Pancreas (tissue), 10 donors: ENCODE data around the gene POU2F2. TPM values are rescaled to one million over a fixed set of nuclear protein-coding genes. Genes with fewer than 3 reads are reported as not detected.

ENCODE experiments used
- ATAC-seq, 4 donors: fragments of 200-7000 bp; cut with Tn5 transposase; one replicate each; pipeline versions ENCODE4 v1.8.0 to v1.9.1; 2020; ENCODE audit warnings: mild to moderate bottlenecking in 4 of 4, moderate library complexity in 4 of 4
- DNase-seq, 6 donors: peaks; one replicate each; pipeline ENCODE4 v3.0.0-alpha.2; 2020
- FAIRE-seq: peaks from 2 replicates; lab custom pipeline; 2012; peaks lifted over from hg19 to GRCh38; lab: Jason Lieb, UNC
- H3K27ac ChIP-seq, 4 donors: fragments of 200-600 bp; sonication (generic); 1 replicate in 3 of 4; 2 replicates in 1 of 4; pipeline versions ENCODE4 v1.5.0 to v1.8.0; 2020
- H3K27me3 ChIP-seq, 4 donors: fragments of 200-600 bp; one replicate each; pipeline ENCODE4 v1.8.0; 2021
- H3K36me3 ChIP-seq, 3 donors: fragments of 200-600 bp; sonication (generic) in 1 of 3; one replicate each; pipeline versions ENCODE4 v1.5.0 to v1.8.0; 2020 to 2021
- H3K4me1 ChIP-seq, 3 donors: fragments of 200-600 bp; one replicate each; pipeline ENCODE4 v1.8.0; 2021
- H3K4me3 ChIP-seq, 4 donors: fragments of 200-600 bp; sonication (generic) in 2 of 4; one replicate each; pipeline versions ENCODE4 v1.5.0 to v1.8.0; 2020 to 2021
- H3K9me3 ChIP-seq, 4 donors: fragments of 200-600 bp; one replicate each; pipeline ENCODE4 v1.8.0; 2021
- CTCF ChIP-seq, 4 donors: fragments of 200-600 bp; sonication (generic) in 3 of 4; IDR thresholded peaks; one replicate each; pipeline versions ENCODE4 v1.5.0 to v1.8.0; 2021; ENCODE audit warnings: antibody characterized with exemption in 4 of 4
- WGBS, 2 donors: extraction: QIAGEN DNeasy Blood & Tissue Kit; methylation state at CpG; one replicate each; pipeline ENCODE4 v1.1.7; 2013; 5-methylcytosine and 5-hydroxymethylcytosine counted together
- intact Hi-C, 3 donors: fragments of 100-400 bp; cut with DNase I; formaldehyde crosslinking; loops; one replicate each; pipeline versions ENCODE4 v1.11.1 to v1.14.2; 2022
- polyA plus RNA-seq, 2 donors: library from polyadenylated mRNA; stranded (reverse); fragments of 200-250 nt; gene quantifications; one replicate each; pipeline ENCODE4 v1.2.3, GENCODE V29; 2013
- total RNA-seq, 6 donors: library from RNA; stranded (reverse); fragmentation: NEBNext Ultra II Directional in 4 of 6; extraction: Animal tissue kit (Norgen Biotek cat#: 25700) in 4 of 6; gene quantifications; one replicate each; pipeline versions ENCODE4 v1.2.1 to v1.2.4, GENCODE V29; 2021 to 2023
- donor health status: healthy with polysubstance abuse.
- donor health status: DM: no; HTN: no; CAD: no; lungs with moderate emphysema.
- donor health status: DM: no; HTN: no; CAD: no.
- donor health status: control.
- donor health status: control.
- donor health status: Bipolar disorder and iron deficiency.
- donor health status: DM: yes; HTN: yes; CAD: no.
- donor health status: DM: no; HTN: no; CAD: no.
- donor health status: DM: no; HTN: no; CAD: no.
- donor health status: DM: yes; HTN: yes; CAD: no.

POU2F2 gene
- total and polyA plus RNA-seq, 8 donors: 0.56 to 5.6 (median 1.3) TPM

- no peak for ATAC-seq
- no peaks in the 10 kb centered on the region for H3K9me3 ChIP-seq
- no peak overlapping the region for H3K27ac ChIP-seq
- H3K4me3 ChIP-seq: no peak overlapping the region
- intact Hi-C loops: loop anchor here (5.0 to 10.0 kb wide), 3 partner anchors 48 to 160 kb away; no protein-coding TSS in a partner anchor
- TF ChIP-seq CTCF (IDR thresholded peaks at IDR 0.05): no peak
- no peaks in the 10 kb centered on the region for H3K36me3 ChIP-seq
- 75 to 81% methylated on average over 24 to 26 of the region's 26 CpGs for WGBS, 2 donors
- DNase-seq: no peak
- peaks cover 0 to 6% (median 0%) of the 10 kb centered on the region in 4 donors for H3K27me3 ChIP-seq
- H3K4me1 ChIP-seq: no peaks in the 10 kb centered on the region
- FAIRE-seq: no peak
Observed at GRCh38 chr19:42134535-42135070, 2.4 kb upstream of the POU2F2 start.

GRCh38 chr19:42132851-42133528 lies 744 bp upstream of the POU2F2 start:
- Histone ChIP-seq H3K4me1 (no peaks in the 10 kb centered on the region), H3K4me3 (peak overlapping the region in 2 of 4 donors; percentile 21 to 29), H3K9me3 (no peaks in the 10 kb centered on the region), H3K27ac (no peak overlapping the region), H3K36me3 (no peaks in the 10 kb centered on the region), H3K27me3 (peaks cover 0 to 6% (median 0%) of the 10 kb centered on the region in 4 donors)
- ATAC-seq (peak; percentile 92 to 97 (median 96)), DNase-seq (peak; percentile 62 to 96 (median 85)), FAIRE-seq (no peak)
- TF ChIP-seq CTCF (IDR thresholded peaks at IDR 0.05): peak; percentile 95 to 99 (median 96)
- 5 to 6% methylated on average over 43 to 46 of the region's 46 CpGs for WGBS, 2 donors
- intact Hi-C loops: loop anchor here (5.0 to 10.0 kb wide), 3 partner anchors 49 to 162 kb away; no protein-coding TSS in a partner anchor

GRCh38 chr19:42131149-42132029 lies 857 bp downstream of the POU2F2 start:
- no peak for FAIRE-seq
- intact Hi-C loops: loop anchor here (5.0 to 10.0 kb wide), 3 partner anchors 51 to 163 kb away; no protein-coding TSS in a partner anchor

GRCh38 chr19:42130254-42130573 lies 2.0 kb downstream of the POU2F2 start:
- intact Hi-C loops: loop anchor here (5.0 to 10.0 kb wide), 3 partner anchors 52 to 165 kb away; no protein-coding TSS in a partner anchor
- no peak for FAIRE-seq
- Histone ChIP-seq H3K27ac (no peak overlapping the region), H3K4me1 (no peaks in the 10 kb centered on the region), H3K27me3 (peaks cover 0 to 6% (median 0%) of the 10 kb centered on the region in 4 donors), H3K9me3 (no peaks in the 10 kb centered on the region), H3K4me3 (peak overlapping the region in 1 of 4 donors; percentile 7), H3K36me3 (no peaks in the 10 kb centered on the region)
- no peak for ATAC-seq
- no peak for TF ChIP-seq CTCF (IDR thresholded peaks at IDR 0.05)
- DNase-seq: no peak

More at GRCh38 chr19:42131149-42132029, 857 bp downstream of the POU2F2 start:
- DNase-seq (no peak), ATAC-seq (no peak)
- Histone ChIP-seq H3K36me3 (no peaks in the 10 kb centered on the region), H3K4me1 (no peaks in the 10 kb centered on the region), H3K27me3 (peaks cover 0 to 6% (median 0%) of the 10 kb centered on the region in 4 donors), H3K27ac (no peak overlapping the region), H3K9me3 (no peaks in the 10 kb centered on the region), H3K4me3 (peak overlapping the region in 1 of 4 donors; percentile 29)
- 56 to 61% methylated on average over 6 of the region's 6 CpGs for WGBS, 2 donors
- TF ChIP-seq CTCF (IDR thresholded peaks at IDR 0.05): no peak
